NCI-H2107 treated with DMSO at 0.1 percent for 48 hours (cell line): ENCODE measurements around the gene LRP1B.

Experiments
- DNase-seq: peaks from one replicate; lab custom pipeline; 2025; ENCODE audit not compliant: unreplicated experiment; lab: John Stamatoyannopoulos, UW

The LRP1B gene

DNA sequence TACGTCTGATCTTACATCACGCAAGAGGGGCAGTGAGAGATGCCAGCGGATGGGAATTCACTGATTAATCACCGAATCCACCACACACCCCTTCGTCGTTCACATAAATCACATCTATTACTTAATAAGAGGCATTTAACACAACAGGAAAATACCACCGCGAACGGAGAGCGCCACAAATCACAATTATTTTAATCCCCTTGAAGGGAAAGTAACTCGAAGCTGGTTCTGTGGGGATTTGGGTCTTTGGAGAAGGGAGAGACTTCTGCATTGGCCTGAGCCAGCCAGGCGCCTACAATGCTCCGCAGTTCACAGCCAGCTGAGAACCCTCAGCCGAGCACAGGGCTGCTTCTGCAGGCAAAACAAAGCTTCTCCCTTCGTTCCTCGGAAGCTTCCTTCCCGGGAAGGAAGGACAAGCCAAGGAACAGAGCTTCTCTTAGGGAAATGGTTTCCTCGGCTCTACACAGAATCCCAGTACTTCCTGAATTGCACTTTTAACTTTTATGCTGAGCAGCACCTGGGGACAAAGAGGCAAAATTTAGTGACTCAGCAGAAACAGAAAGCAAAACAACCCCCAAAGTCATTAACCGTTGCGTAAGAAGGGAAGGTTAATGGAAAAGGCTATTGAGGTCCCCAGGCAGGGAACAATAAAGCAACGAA is at the start of gene LRP1B:
LRP1B (minus strand) TSS at position 7 of the 660 bp plus-strand sequence. CDS start 287 bp downstream, outside the sequence.
- peak; percentile 20 for DNase-seq

DNA sequence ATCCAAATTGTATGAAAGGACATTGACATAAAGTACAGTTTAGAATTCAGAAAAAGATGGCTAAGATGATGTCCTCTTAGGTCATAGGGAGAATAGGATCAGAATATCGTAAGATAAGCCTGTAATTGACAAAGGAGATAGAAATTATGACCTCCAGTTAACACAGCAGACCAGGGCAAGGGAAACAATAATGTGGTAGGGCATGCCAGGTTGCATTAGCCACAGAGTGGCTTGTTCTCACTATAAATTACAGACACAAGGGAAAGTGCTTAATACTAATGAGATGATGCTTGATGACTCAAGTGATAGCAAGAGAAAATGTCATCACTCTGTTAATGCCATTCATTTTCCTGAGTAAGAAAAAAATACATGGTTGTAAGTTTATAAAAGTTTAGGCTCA is 48.9 kb upstream of the LRP1B start:
- DNase-seq, result no peak

DNA sequence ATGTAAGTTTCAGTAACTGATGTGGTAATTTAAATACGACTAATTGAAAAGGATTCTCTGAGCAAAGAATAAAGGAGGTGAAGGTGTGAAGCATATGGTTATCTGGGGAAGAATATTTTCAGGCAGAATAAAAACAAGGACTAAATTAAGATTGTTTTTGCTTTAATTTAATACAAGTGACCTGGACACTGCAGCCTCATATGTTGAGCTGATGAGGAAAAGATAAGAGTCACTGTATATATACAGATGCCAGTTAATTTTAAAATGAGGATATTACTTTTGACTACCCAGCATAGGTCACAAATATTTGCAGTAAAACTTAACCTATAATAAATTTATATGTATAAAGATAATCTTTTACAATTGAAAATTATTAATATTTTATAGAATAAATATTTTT is 47.8 kb upstream of the LRP1B start:
- no peak for DNase-seq

DNA sequence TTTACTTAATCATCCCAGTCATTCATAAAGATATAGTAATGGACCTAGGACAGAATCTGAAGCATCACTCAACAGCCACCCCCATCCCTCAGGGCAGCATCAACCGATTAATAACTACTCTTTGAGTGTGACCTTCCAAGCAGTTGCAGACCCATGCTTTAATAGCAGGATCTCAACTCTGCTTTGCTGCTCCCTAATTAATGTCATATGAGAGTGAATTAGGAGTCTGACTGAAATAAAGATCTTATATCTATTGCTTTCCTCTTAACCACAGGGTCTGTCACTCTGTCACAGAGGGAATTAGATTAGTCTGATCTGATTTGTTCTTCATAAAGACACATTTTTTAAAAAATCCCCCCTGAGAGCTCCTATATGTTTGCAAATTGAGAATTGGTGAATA is 46.1 kb upstream of the LRP1B start:
- DNase-seq, result no peak

GRCh38 chr2:142175813-142176338 is 45.1 kb upstream of the LRP1B start:
- DNase-seq, result no peak

GRCh38 chr2:142174176-142174575 is 43.4 kb upstream of the LRP1B start:
- no peak for DNase-seq

DNA sequence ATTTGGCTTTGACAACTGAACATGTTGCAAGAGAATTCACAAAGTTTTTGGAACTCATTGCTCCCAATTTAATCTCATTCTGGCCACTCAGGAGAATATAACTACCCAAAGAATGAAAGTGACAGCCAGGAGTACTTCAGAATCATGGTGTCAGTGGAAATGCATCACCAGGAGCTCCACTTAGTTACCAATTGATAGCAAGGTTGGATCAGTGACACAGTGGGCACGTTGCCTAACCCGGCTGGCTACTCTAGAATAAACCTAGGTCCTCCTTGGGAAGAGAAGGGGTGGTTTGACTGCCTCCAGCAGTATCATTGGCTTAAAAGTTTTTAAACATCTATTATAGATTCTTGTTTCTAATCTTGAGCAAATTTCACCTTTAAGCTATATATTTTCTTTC is 40.0 kb upstream of the LRP1B start:
- DNase-seq, result no peak

DNA sequence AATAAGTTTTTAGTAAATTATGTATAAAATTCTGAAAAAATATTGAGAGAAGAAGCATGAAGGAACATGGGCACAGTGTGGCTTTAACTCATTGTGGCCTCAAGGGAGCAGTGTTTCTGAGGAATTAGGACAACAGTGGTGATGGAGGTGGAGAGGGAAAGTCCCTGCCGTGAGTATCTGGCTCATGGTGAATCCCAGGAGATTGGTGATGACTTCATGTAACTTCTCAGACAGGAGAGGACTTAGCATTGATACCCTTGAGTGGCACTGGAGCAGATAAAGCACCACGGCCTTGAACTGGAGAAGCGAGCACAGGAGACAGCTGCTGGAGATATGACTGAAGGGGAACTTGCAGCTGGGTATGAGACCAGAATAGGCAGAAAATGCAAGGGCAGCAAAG is 35.0 kb upstream of the LRP1B start:
- DNase-seq, result no peak

GRCh38 chr2:142153601-142154000 is 22.8 kb upstream of the LRP1B start:
- no peak for DNase-seq

GRCh38 chr2:142150453-142150852 is 19.6 kb upstream of the LRP1B start:
- no peak for DNase-seq

DNA sequence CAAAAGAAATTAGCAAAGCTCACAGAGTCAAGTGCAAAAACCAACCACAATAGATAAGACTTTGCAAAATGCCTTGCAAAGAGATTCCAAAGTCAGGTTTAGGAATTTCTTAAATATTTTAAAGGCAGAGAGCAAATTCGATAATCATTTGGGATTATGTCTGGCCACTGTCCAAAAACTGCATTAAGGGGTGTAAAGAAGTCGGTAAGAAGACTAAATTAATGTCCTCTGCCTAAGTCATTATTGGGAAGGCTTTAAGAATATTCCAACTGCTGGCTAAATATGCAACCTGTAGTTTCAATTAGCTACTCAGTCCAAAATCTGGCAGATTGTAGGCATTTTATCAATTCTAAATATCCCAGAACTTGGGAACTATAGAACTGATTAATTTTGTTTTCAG is 13.7 kb upstream of the LRP1B start:
- DNase-seq, result no peak

DNA sequence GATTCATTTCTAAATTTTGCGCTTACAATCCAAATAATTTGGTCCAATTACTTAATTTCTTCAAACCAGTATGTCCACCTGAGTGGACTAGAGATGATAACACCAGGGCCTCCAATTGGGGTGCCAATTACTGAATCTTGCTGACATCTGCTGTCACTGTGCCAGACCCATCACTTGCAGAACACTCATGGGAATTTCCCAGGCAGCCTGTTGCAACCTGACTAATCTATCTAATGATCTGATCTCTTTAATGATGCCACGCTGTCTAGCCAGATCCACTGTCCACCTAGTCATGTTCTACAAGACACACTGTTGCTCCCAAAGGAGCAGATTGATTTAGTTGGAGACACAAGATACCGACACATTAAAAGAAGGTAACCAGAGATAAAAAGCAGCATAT is 11.8 kb upstream of the LRP1B start:
- no peak for DNase-seq

DNA sequence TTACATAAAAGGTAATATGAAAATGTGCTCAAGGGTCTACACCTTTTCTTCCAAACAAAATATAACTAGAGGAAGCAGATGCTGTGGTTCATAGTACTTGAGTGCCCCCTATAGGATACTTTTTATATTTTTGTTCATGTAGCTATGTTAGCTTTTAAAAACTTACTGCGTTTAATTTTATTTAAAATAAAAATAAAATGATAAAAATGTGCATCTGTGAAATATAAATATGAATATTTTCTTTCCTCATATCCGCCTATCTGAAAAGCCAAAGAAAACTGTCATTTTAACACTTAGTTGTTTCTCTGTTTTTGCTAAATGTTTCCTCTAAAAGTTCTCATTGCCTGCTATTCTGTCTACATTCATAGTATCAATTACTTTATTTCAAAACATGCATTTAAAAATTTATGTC is 9.6 kb upstream of the LRP1B start:
- peak; percentile 31 for DNase-seq

GRCh38 chr2:142139384-142139783 is 8.6 kb upstream of the LRP1B start:
- no peak for DNase-seq

DNA sequence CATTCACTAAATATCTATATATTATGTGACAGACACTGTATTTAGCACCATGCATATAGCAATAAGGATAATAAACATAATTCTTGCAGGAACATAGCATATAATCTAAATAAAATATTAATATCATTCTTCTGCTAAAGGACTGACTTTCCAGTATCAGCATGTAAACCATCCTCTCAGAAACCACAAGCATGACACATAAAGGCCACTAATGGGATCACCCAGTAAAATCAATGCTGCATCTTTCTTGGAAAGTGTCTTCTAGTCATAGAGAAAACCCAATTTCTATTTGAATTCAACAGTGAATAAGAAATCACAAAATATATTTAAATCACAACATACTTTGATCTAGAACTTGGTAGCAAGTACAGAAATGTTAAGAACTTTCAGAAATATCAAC is 5.8 kb upstream of the LRP1B start:
- no peak for DNase-seq

- DNase-seq, result no peak
Observed at GRCh38 chr2:142134911-142135310, 4.1 kb upstream of the LRP1B start.

DNA sequence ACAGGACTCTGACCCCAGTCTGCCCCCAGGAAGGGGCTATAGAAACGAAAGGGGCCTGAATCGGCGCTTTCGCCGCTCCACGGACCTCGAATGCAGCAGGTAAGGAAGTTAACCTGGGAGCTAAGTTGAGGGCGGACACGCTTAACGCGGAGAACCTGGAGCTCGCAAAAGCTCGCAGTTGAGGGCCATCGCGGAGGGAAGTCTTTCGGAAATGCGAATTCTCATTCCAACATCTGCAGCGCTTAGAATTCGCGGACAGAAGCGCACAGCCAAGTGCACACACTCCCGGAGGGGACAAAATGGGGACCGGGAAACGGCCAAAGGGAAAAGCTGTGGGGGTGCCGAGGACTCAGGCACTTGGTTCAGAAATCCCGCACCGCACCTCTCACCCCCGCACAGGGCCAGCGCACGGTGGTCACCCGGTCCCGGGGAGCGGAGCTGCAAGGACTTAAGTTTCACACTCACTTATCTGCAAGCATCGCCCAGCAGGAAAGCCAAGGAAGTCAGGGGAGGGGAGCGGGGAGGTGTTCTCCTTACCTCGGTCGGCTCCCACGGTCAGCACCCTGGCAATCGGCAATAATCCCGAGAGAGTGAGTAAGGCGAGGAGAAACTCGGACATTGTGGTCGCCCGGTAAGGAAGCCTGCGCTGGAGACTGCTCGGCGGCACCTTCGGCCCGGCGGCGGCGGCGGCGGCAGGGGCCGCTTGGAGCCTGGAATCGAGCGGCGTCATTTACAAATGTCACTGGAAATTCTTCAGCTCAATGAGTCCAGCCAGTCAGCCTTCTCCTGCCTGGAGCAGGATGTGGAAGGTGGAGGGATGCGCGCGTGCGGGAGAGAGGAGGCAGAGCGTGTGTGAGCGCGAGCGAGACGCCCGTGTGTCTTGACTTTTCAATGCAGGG is 456 bp downstream of the LRP1B start:
- DNase-seq, result no peak

DNA sequence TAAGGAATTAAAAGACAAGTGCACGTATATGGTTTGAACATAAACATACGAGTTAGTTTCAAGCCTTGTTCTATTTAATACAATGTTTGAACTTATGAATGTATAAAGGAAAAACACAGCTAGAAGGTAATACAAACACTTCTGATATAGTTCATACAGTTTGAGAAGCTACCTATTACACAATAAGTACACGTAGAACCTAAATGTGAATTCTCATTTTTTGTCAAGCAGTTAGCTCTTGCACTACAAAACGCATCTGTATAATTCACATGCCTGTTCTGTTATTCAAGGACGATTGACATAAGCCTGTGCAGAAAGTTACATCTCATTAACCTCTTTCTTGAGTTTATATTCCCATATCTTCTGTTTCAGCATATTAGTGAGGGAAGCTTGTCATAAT is 2.7 kb downstream of the LRP1B start:
- DNase-seq, result no peak

DNA sequence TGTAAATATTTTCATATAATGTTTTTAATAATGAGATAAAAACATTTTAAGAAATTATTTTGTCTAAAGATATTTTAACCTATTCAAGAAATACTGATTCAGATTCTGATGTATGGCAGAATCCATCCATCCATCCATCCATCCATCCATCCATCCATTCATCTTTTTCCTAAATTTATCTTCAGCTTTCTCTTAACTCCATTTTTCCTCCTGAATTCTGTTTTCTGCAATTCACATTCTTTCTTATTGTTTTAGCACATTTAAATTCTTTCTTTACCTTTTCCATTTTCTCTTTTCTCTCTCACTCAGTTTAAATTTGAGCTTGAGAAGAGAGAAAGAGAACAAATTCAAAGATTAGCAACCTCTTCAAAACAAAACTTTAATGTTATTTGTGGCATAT is 3.6 kb downstream of the LRP1B start:
- no peak for DNase-seq

DNA sequence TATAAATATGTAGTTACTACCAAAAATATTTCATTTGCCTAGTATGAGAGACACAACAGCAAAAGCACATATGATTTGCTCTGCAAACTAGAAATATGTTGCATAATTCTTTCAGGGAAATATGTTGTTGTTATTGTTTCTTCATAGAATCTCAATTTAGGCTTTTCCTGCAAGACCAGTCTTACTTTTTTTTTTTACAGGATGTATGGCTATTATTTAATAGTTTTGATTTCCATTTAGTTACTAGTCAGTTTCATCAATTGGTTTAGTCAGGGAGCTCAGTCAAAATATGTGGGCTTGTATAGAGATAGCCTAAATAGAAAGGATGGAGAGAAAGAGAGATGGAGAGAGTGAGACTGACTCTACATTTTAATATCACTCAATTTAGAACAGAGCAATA is 6.1 kb downstream of the LRP1B start:
- DNase-seq, result no peak

DNA sequence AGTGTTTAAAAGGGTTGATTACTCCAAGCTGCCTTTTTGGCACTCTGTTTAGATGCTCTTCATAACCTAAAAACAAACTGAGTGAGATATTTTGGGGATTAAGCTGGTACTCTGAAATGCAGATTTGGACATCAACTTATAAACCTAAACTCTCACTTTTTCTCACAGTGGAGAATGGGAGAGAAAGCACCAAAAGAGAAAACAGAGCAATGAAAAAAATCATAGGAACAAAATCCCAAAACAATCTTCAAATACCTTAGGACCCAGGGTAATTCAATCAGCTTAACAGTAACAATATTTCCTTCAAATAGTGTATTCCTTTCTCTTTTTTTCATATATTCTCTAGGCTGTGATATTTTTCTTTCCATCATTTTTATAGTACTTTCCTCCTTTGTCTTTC is 11.5 kb downstream of the LRP1B start:
- DNase-seq, result no peak

- no peak for DNase-seq
Observed at GRCh38 chr2:142112757-142113221, 18.0 kb downstream of the LRP1B start.
